PFSK-1 (cell line): ENCODE measurements around the gene BCL7C.

Experiments
- FOXP2 ChIP-seq: optimal IDR thresholded peaks from 2 replicates; pipeline ENCODE3; 2011; ENCODE audit warnings: borderline replicate concordance, control low read depth, inconsistent platforms; ENCODE audit not compliant: insufficient read depth; ENCODE audit errors: extremely low read length, extremely low read depth
- POLR2AphosphoS5 ChIP-seq: IDR thresholded peaks from 2 replicates; pipeline ENCODE4 v1.6.1; 2012; ENCODE audit warnings: low read depth, mild to moderate bottlenecking, control low read depth, low read length, moderate library complexity
- SIN3A ChIP-seq: IDR thresholded peaks from 2 replicates; pipeline ENCODE4 v1.6.1; 2012; ENCODE audit warnings: mild to moderate bottlenecking, low read length, moderate library complexity, borderline replicate concordance; ENCODE audit not compliant: insufficient read depth
- TAF1 ChIP-seq: IDR thresholded peaks from 2 replicates; pipeline ENCODE4 v1.6.1; 2012; ENCODE audit warnings: low read length, control low read depth, borderline replicate concordance; ENCODE audit not compliant: insufficient read depth
- TF ChIP-seq, protein P1 (sequence below), 2 experiments: IDR thresholded peaks; 2 replicates each; pipeline versions ENCODE4 v1.6.1 to v1.8.0; 2011 to 2012; ENCODE audit warnings: low read depth in 2 of 2, low read length in 2 of 2, control low read depth in 1 of 2, inconsistent platforms in 1 of 2, mild to moderate bottlenecking in 1 of 2, moderate library complexity in 1 of 2; ENCODE audit not compliant: insufficient read depth in 1 of 2

Gene BCL7C

DNA sequence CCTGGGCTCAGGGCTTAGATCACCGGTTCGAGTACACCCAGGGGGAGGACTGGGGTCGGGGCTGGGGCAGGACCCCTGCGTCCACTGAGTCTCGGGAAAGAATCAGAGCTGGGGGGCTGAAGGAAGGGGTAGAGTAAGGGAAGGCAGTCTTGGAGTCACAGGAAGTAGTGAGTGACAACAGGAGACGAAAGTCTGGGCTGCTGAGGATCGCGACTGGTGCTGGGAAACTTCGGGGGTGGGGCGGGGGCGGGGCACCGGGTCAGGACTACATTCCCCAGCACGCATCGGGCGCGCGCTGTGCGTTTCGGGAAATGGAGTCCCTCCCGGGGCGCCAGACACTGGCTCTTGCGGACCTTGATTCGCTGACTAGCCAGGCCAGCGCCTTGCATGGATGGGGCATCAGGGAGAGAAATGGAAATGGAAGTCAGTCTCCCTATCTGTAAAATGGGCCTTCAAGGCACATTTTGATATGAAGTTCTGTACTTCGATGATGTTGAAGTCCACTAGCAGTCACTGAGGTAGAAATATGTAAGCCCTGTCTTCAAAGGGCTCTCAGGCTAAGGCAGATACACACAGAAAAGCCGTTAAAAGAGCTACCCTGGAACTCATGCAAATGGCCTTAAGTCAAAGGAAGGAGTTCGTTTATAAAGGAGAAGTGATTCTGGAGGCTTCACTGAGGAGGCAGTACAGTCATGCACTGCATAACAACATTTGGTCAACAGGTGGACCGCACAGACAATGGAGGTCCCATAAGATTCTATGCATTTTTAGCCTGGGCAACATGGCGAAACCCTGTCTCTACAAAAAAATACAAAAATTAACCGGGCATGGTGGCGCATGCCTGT, 3.2 kb upstream of the BCL7C start:
- TF ChIP-seq FOXP2 (peak; percentile 62), SIN3A (no peak)

DNA sequence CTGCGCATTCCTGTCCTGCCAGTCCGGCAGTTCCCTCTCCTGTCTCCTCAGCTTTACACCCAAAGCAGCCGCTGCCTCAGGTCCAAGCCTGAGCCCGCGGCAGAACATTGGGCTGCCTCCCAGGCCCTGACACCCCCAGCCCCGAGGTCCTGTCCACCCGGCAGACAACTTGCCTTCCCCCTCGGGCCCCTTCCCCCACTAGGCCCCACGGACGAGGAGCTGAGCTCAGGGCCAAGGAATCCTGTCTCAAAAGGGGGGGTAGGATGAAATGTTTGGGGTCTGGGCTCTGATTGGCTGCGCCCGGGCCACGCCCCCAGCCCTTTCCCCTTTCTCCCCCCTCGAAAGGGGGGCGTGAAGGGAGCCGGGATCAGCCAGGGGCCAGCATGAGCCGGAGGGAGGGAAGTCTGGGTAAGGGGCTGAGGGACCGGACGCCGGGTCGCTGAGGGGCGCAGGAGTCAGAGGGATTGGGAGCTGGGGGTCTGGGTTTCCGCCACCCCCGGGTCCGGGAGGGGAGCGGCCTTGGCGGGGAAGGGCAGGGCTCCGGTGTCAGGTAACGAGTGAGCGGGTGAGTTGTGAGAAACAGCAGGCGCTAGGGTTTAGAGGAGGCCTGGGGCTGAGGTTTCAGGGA, 2.5 kb upstream of the BCL7C start, which contains the start of gene CTF1:
TSS of gene CTF1 (plus strand) at position 354 of the 628 bp plus-strand sequence. CDS start at position 384, 30 bp downstream.
- TF ChIP-seq, protein P1, sequence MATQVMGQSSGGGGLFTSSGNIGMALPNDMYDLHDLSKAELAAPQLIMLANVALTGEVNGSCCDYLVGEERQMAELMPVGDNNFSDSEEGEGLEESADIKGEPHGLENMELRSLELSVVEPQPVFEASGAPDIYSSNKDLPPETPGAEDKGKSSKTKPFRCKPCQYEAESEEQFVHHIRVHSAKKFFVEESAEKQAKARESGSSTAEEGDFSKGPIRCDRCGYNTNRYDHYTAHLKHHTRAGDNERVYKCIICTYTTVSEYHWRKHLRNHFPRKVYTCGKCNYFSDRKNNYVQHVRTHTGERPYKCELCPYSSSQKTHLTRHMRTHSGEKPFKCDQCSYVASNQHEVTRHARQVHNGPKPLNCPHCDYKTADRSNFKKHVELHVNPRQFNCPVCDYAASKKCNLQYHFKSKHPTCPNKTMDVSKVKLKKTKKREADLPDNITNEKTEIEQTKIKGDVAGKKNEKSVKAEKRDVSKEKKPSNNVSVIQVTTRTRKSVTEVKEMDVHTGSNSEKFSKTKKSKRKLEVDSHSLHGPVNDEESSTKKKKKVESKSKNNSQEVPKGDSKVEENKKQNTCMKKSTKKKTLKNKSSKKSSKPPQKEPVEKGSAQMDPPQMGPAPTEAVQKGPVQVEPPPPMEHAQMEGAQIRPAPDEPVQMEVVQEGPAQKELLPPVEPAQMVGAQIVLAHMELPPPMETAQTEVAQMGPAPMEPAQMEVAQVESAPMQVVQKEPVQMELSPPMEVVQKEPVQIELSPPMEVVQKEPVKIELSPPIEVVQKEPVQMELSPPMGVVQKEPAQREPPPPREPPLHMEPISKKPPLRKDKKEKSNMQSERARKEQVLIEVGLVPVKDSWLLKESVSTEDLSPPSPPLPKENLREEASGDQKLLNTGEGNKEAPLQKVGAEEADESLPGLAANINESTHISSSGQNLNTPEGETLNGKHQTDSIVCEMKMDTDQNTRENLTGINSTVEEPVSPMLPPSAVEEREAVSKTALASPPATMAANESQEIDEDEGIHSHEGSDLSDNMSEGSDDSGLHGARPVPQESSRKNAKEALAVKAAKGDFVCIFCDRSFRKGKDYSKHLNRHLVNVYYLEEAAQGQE (IDR thresholded peaks at IDR 0.05; ENCODE audit: insufficient read depth in 1 of 2, low read depth in 2 of 2, low read length in 2 of 2) = no peak
- TF ChIP-seq TAF1 = no peak
- no peak for TF ChIP-seq POLR2AphosphoS5
- TF ChIP-seq FOXP2 = no peak
- TF ChIP-seq SIN3A = no peak

DNA sequence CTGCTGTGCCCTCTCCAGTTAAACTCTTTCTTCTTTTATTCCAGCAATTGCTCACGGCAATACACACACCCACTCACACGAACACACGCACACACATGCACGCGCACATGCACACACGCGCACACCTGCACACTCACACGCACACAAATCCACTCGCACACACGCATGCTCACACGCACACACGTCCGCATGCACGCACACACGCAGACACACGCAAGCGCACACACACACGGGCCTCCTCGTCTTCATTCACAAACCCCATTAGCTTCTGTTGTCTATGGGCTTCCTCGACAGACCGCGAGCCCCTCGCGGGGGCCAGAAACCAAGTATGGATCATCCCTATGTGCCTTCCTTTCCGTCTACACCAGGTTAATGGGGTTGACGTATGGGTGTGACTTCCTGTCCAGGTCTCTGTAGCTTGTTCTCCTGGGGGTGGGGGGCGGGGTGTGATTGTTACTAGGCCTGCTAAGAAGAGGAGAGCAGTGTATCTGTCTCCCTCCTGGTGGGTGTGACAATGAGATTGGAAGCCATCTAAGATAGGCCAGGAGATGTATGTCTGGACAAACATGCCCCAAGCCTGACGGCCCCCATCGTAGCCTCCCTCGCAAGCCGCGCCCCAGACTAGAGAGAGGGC, 1.9 kb upstream of the BCL7C start:
- TF ChIP-seq SIN3A = no peak
- TF ChIP-seq FOXP2 = no peak
- TF ChIP-seq, protein P1 (IDR thresholded peaks at IDR 0.05; ENCODE audit: insufficient read depth in 1 of 2, low read depth in 2 of 2, low read length in 2 of 2) = no peak
- TF ChIP-seq TAF1 = no peak
- no peak for TF ChIP-seq POLR2AphosphoS5

DNA sequence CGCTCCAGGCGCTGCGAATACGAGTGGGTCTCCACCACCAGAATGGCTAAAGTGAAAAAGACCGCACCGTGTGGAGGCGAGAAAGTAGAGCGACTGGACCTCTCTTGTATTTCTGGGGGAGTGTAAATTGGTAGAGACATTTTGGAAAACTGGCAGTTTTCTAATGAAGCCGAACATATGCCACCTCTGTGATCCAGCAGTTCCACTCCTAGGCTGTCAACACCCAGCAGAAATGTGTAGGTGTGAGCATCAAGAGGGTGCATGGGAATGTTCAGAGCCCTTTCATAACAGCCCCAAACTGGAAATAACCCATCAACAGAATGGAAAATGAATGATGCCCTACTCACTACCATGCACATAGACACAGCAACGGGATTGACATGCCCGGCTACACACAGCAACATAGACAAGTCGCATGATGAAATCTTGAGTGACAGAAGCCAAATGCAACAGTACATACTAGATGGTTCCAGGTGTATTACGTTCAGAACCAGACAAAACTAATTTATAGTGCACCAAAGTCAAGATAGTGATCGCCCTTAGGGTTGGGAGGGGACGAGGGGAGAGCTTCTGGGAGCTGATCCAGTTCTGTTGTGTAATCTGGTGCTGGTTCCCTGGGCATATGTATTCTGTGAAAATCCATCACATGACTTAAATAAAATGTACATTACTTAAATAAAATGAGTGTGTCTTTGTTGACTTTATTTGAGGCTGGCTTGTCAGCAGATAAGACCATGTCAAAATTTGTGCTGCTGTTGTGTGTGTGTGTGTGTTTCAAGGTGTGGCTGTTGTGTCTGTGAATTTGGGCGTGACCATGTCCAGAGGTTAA, 877 bp upstream of the BCL7C start:
- TF ChIP-seq, protein P1 (IDR thresholded peaks at IDR 0.05; ENCODE audit: insufficient read depth in 1 of 2, low read depth in 2 of 2, low read length in 2 of 2) = no peak
- TF ChIP-seq TAF1 (no peak), SIN3A (no peak), POLR2AphosphoS5 (no peak), FOXP2 (no peak)

DNA sequence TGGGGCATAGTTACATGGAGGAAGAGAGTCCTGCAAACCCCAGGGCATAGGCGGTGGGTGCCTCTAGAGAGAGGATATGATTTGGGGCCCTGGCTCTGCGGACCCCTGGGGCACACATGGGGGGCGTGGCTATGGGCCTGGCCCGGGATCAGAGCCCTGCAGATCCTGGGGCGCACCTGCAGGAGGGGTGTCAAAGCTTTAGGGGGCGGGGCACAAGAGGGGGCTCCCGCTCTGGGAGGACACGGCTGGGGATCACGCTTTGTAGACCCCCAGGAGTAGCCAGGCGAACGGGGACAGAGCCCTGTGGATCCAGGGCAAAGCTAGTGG, 497 bp downstream of the BCL7C start:
- TF ChIP-seq POLR2AphosphoS5 (no peak), SIN3A (no peak), TAF1 (no peak), FOXP2 (no peak)
- TF ChIP-seq, protein P1 (IDR thresholded peaks at IDR 0.05; ENCODE audit: insufficient read depth in 1 of 2, low read depth in 2 of 2, low read length in 2 of 2) = no peak
